GM12878 (cell line): ENCODE measurements around the gene DYNC1I1. TPM values are rescaled to one million over a fixed set of nuclear protein-coding genes. Genes with fewer than 3 reads are reported as not detected.

Source experiments
- HSF1 ChIP-seq: fragments of 150-350 bp; IDR thresholded peaks from 2 replicates; pipeline ENCODE4 v1.6.1; 2014; ENCODE audit warnings: mild to moderate bottlenecking, low read depth, low read length
- KLF5 ChIP-seq: fragments of 450-650 bp; IDR thresholded peaks from 2 replicates; pipeline ENCODE4 v1.6.1; 2014; ENCODE audit warnings: mild to moderate bottlenecking; ENCODE audit not compliant: partially characterized antibody
- PAX5 ChIP-seq: IDR thresholded peaks from 2 replicates; pipeline ENCODE4 v1.6.1; 2011; ENCODE audit warnings: low read depth, low read length, borderline replicate concordance
- SREBF1 ChIP-seq: IDR thresholded peaks from 2 replicates; pipeline ENCODE4 v1.6.1; 2012; ENCODE audit warnings: mild to moderate bottlenecking, low read length
- TBL1XR1 ChIP-seq: IDR thresholded peaks from 2 replicates; pipeline ENCODE4 v1.6.1; 2012; ENCODE audit warnings: low read depth, low read length, improper control_type of control experiment
- ZNF592 ChIP-seq: fragments of 450-650 bp; IDR thresholded peaks from 2 replicates; pipeline ENCODE4 v1.6.1; 2017; ENCODE audit warnings: mild to moderate bottlenecking, moderate library complexity
- polyA plus RNA-seq, 11 experiments: library from polyadenylated mRNA; depleted of rRNA in 4 of 11; unstranded in 6 of 11; stranded (reverse) in 5 of 11; fragments of >200 nt; fragmentation: Nextera tagmentation in 4 of 11; fragmentation: Illumina TruSeq in 1 of 11; extraction: Ambion mirVana in 4 of 11; extraction: Trizol in 1 of 11; gene quantifications; 1 replicate in 1 of 11; 2 replicates in 10 of 11; pipeline versions ENCODE4 v1.2.1 to v1.2.3, GENCODE V29; 2011 to 2016; ENCODE audit warnings: inconsistent platforms in 2 of 11, missing spikeins in 2 of 11, low read depth in 1 of 11
- total RNA-seq, 4 experiments: library from RNA; depleted of rRNA in 3 of 4; stranded (reverse); fragments of >200 nt in 3 of 4; fragmentation: Illumina TruSeq in 1 of 4; extraction: Trizol in 1 of 4; gene quantifications; 2 replicates each; pipeline versions ENCODE4 v1.2.1 to v1.2.3, GENCODE V29; 2013 to 2021

The DYNC1I1 gene
- total and polyA plus RNA-seq, 10 of the 15 experiments (the other 5 are each of a cell fraction or from before 2014, with no cell fraction given), result 0.05 to 0.91 (median 0.14) TPM; not detected in 3

GRCh38 chr7:95793658-95794057, 21.3 kb downstream of the DYNC1I1 start (continued):
- TF ChIP-seq ZNF592 (no peak), KLF5 (no peak), TBL1XR1 (no peak), PAX5 (no peak), SREBF1 (no peak), HSF1 (no peak)
